Breast epithelium (tissue), 3 donors: Measurements from ENCODE around the gene CFAP298.

Source experiments
- POLR2A ChIP-seq: fragments of 450-650 bp; IDR thresholded peaks from one replicate; pipeline ENCODE4 v1.6.1; 2016; ENCODE audit warnings: antibody characterized with exemption, mild to moderate bottlenecking, moderate library complexity
- POLR2AphosphoS5 ChIP-seq, 3 donors: sonication (generic); formaldehyde crosslinking; IDR thresholded peaks; one replicate each; pipeline ENCODE4 v1.6.1; 2017; ENCODE audit warnings: antibody characterized with exemption in 3 of 3
- TF ChIP-seq, protein P1 (sequence below), 3 donors: fragments of 450-650 bp; IDR thresholded peaks; one replicate each; pipeline ENCODE4 v1.5.1; 2016 to 2017; ENCODE audit warnings: antibody characterized with exemption in 3 of 3, mild to moderate bottlenecking in 3 of 3, moderate library complexity in 3 of 3

DNA sequence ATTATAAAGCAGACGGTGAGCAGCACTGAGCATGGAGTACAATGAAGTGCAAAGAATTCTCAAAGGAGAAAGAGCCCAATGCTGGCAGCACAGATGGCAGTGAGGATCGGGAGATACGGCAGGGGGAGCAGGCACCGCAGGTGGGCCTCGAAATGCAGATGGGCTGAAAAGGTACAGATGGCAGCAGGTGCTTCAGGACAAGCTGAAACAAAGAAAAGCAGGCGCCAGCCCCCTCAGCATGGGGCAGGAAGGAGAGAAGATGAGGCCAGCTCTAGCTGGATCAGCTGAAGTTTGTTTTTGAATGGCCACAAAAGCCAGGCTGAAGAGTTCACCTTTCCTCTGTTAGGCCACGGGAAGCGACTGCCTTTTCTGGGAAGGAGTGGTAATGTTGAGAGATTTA lies 7.7 kb downstream of the CFAP298 start:
- TF ChIP-seq, protein P1, sequence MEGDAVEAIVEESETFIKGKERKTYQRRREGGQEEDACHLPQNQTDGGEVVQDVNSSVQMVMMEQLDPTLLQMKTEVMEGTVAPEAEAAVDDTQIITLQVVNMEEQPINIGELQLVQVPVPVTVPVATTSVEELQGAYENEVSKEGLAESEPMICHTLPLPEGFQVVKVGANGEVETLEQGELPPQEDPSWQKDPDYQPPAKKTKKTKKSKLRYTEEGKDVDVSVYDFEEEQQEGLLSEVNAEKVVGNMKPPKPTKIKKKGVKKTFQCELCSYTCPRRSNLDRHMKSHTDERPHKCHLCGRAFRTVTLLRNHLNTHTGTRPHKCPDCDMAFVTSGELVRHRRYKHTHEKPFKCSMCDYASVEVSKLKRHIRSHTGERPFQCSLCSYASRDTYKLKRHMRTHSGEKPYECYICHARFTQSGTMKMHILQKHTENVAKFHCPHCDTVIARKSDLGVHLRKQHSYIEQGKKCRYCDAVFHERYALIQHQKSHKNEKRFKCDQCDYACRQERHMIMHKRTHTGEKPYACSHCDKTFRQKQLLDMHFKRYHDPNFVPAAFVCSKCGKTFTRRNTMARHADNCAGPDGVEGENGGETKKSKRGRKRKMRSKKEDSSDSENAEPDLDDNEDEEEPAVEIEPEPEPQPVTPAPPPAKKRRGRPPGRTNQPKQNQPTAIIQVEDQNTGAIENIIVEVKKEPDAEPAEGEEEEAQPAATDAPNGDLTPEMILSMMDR (IDR thresholded peaks at IDR 0.05) = no peak
- no peak for TF ChIP-seq POLR2AphosphoS5 (IDR thresholded peaks at IDR 0.05)
- TF ChIP-seq POLR2A = no peak
